GM12892 (cell line): ENCODE data around the gene HMGN4. TPM values are rescaled to one million over a fixed set of nuclear protein-coding genes. Genes with fewer than 3 reads are reported as not detected.

Source experiments
- DNase-seq: peaks from one replicate; pipeline ENCODE4 v3.0.0; 2011; ENCODE audit not compliant: insufficient read length
- FAIRE-seq: peaks from 2 replicates; lab custom pipeline; 2011; peaks lifted over from hg19 to GRCh38; lab: Jason Lieb, UNC
- POLR2A ChIP-seq: IDR thresholded peaks from 2 replicates; pipeline ENCODE4 v1.6.1; 2011; ENCODE audit warnings: low read depth, low read length, control low read depth
- POLR2AphosphoS5 ChIP-seq: IDR thresholded peaks from 2 replicates; pipeline ENCODE4 v1.6.1; 2011; ENCODE audit warnings: low read depth, low read length, control low read depth
- TAF1 ChIP-seq: IDR thresholded peaks from 2 replicates; pipeline ENCODE4 v1.6.1; 2011; ENCODE audit warnings: low read depth, mild to moderate bottlenecking, control low read depth, low read length, borderline replicate concordance
- polyA plus RNA-seq: library from polyadenylated mRNA; unstranded; fragments of >200 nt; gene quantifications from one replicate; pipeline ENCODE4 v1.2.1, GENCODE V29; 2012; ENCODE audit warnings: missing spikeins, inconsistent platforms; ENCODE audit not compliant: missing spikeins

HMGN4 gene
- 93.1 TPM for polyA plus RNA-seq

- FAIRE-seq, result peak; percentile 74
These were observed at the start of gene HMGN4 for GRCh38 chr6:26537846-26538571. HMGN4 (plus strand) TSS chr6:26538366; CDS start chr6:26545207, 6,841 bp downstream.

GRCh38 chr6:26489996-26490964, 47.9 kb upstream of the HMGN4 start:
- TF ChIP-seq POLR2A, result no peak
- no peak for TF ChIP-seq POLR2AphosphoS5
- no peak for TF ChIP-seq TAF1
- DNase-seq, result no peak
- no peak for FAIRE-seq

More at GRCh38 chr6:26537846-26538571, at the start of gene HMGN4:
- no peak; the same call in 1 of the 2 replicates for TF ChIP-seq POLR2AphosphoS5
- TF ChIP-seq POLR2A, result peak; percentile 81; the same call in 1 of the 2 replicates
- TF ChIP-seq TAF1, result peak; percentile 21; the same call in 1 of the 2 replicates
- peak; percentile 69 for DNase-seq

- no peak for TF ChIP-seq TAF1
- TF ChIP-seq POLR2A, result no peak
- no peak for TF ChIP-seq POLR2AphosphoS5
- no peak for FAIRE-seq
- DNase-seq, result no peak
These were observed 46.6 kb upstream of the HMGN4 start for GRCh38 chr6:26491604-26492003.

GRCh38 chr6:26493258-26493657, 44.9 kb upstream of the HMGN4 start:
- DNase-seq, result no peak
- no peak for TF ChIP-seq POLR2A
- TF ChIP-seq TAF1, result no peak
- TF ChIP-seq POLR2AphosphoS5, result no peak
- FAIRE-seq, result peak; percentile 69

DNA sequence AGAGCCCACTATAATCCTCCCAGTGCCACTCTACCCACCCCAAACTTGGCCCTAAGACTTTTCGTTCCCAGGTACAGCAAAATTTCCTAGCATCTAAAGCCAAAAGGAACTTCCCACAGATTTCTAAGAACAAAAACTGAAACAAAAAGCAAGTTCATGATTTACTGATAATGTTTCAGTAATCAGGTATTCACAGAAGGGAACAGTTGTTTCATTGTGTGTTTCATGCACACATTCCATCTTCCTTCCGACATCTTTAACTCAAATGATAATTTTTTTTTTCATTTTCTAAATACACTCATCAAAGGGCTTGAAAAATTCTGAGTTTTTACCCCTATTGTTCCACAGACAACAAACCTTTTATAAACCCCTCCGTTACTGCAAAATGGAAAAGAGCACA, 44.0 kb upstream of the HMGN4 start:
- FAIRE-seq, result no peak
- TF ChIP-seq POLR2A (no peak), TAF1 (no peak), POLR2AphosphoS5 (no peak)

DNA sequence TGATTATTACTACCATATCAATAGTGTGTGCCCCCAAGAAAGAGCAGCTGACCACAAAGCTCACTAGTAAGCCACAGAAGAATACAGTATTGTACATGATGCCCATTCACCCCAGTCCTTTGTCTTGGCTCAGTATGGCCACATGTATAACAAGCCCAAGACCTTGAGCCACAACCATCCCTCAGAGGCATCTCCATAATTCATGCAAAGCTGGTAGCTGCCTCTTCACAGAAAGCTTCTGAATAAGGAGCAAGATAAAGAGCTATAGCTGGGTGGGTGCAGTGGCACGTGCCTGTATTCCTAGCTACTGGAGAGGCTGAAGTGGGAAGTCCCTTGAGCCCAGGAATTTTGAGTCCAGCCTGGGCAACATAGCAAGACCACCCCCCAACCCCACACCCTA, 42.9 kb upstream of the HMGN4 start:
- FAIRE-seq, result no peak
- DNase-seq, result no peak
- no peak for TF ChIP-seq POLR2AphosphoS5
- no peak for TF ChIP-seq POLR2A
- no peak for TF ChIP-seq TAF1

More for the DNA sequence above, 44.0 kb upstream of the HMGN4 start:
- no peak for DNase-seq

GRCh38 chr6:26497610-26498009, 40.6 kb upstream of the HMGN4 start:
- FAIRE-seq (no peak), DNase-seq (no peak)
- TF ChIP-seq TAF1 (no peak), POLR2AphosphoS5 (no peak), POLR2A (no peak)

- FAIRE-seq (no peak), DNase-seq (no peak)
- no peak for TF ChIP-seq TAF1
- TF ChIP-seq POLR2AphosphoS5, result no peak
- TF ChIP-seq POLR2A, result no peak
These were observed 38.1 kb upstream of the HMGN4 start, which contains the start of gene BTN1A1 for GRCh38 chr6:26500102-26500501. BTN1A1 (plus strand) TSS chr6:26500303; CDS start chr6:26501287, 984 bp downstream.

DNA sequence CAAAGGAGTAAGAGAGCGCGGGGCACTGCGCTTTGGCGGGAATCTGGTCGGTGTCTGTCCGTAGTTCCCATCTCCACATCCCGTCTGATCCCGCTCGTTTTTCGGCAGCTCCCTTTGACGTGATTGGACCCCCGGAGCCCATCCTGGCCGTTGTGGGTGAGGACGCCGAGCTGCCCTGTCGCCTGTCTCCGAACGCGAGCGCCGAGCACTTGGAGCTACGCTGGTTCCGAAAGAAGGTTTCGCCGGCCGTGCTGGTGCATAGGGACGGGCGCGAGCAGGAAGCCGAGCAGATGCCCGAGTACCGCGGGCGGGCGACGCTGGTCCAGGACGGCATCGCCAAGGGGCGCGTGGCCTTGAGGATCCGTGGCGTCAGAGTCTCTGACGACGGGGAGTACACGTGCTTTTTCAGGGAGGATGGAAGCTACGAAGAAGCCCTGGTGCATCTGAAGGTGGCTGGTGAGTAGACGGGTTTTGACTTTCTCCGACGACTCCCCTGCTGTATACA, 36.6 kb upstream of the HMGN4 start:
- no peak for DNase-seq
- no peak for FAIRE-seq
- 0 out of 2 replicates have a peak, but pooled peaks have one; percentile 13 for TF ChIP-seq TAF1
- no peak for TF ChIP-seq POLR2A

- DNase-seq (no peak), FAIRE-seq (peak; percentile 88)
- TF ChIP-seq POLR2AphosphoS5 (no peak), TAF1 (no peak), POLR2A (no peak)
These were observed 36.0 kb upstream of the HMGN4 start for GRCh38 chr6:26502165-26502564.

- FAIRE-seq, result no peak
- TF ChIP-seq TAF1, result no peak
- no peak for DNase-seq
These were observed 35.5 kb upstream of the HMGN4 start for GRCh38 chr6:26502626-26503025.
